GM12878 (cell line): Measurements from ENCODE around the gene PIK3C3. TPM values are rescaled to one million over a fixed set of nuclear protein-coding genes. Genes with fewer than 3 reads are reported as not detected.

Experiments
- ATAC-seq: fragments of 200-7000 bp; cut with Tn5 transposase; 3 replicates; pipeline ENCODE4 v1.9.1; 2020; ENCODE audit warnings: mild to moderate bottlenecking, moderate library complexity
- BruUV-seq: library from RNA; stranded (reverse); fragments of 400-500 nt; replicated peaks from 2 replicates; lab custom pipeline; 2021; lab: Mats Ljungman, UMichigan
- CTCF ChIA-PET: fragments of 300-600 bp; sonication (Branson Sonifier 250); formaldehyde crosslinking; extraction: SDS; loops from one replicate; lab custom pipeline; 2021; ENCODE audit warnings: inconsistent platforms; lab: Yijun Ruan, JAX
- POLR2A ChIA-PET: fragments of 350-600 bp; formaldehyde crosslinking; extraction: SDS; loops from one replicate; lab custom pipeline; 2021; ENCODE audit warnings: inconsistent platforms; lab: Charles Lee
- RAD21 ChIA-PET: fragments of 300-600 bp; sonication (Branson Sonifier 250); formaldehyde crosslinking; loops from one replicate; lab custom pipeline; 2023; ENCODE audit warnings: antibody characterized with exemption; ENCODE audit not compliant: unreplicated experiment; lab: Charles Lee
- SMC1A ChIA-PET: fragments of 300-600 bp; sonication (Branson Sonifier 250); formaldehyde crosslinking; loops from one replicate; lab custom pipeline; 2023; ENCODE audit not compliant: unreplicated experiment, uncharacterized antibody; lab: Charles Lee
- DNase-seq: peaks from one replicate; pipeline ENCODE4 v3.0.0-alpha.2; 2011; ENCODE audit warnings: low read depth, low spot score
- FAIRE-seq: peaks from 3 replicates; lab custom pipeline; 2011; peaks lifted over from hg19 to GRCh38; lab: Jason Lieb, UNC
- H2AFZ ChIP-seq: 2 replicates; pipeline ENCODE4 v1.6.0; 2011; ENCODE audit warnings: low read depth, low read length, control low read depth; ENCODE audit not compliant: control insufficient read depth
- H3K27ac ChIP-seq: 2 replicates; pipeline ENCODE4 v1.5.1; 2011; ENCODE audit warnings: control low read depth; ENCODE audit not compliant: control insufficient read depth, insufficient read depth
- H3K27me3 ChIP-seq, 2 experiments: replicated peaks in 1 of 2; 2 replicates each; pipeline versions ENCODE4 v1.6.0 to v1.6.1; 2011; ENCODE audit warnings: low read length in 1 of 2; ENCODE audit not compliant: control insufficient read depth in 2 of 2, insufficient read depth in 2 of 2
- H3K36me3 ChIP-seq, 2 experiments: 2 replicates each; pipeline ENCODE4 v1.5.1; 2011; ENCODE audit warnings: low read length in 1 of 2; ENCODE audit not compliant: control insufficient read depth in 2 of 2, insufficient read depth in 2 of 2
- H3K4me1 ChIP-seq: 2 replicates; pipeline ENCODE4 v1.6.1; 2011; ENCODE audit warnings: mild to moderate bottlenecking, low read length, moderate library complexity, mixed read lengths; ENCODE audit not compliant: control insufficient read depth, insufficient read depth
- H3K4me2 ChIP-seq: 2 replicates; pipeline ENCODE4 v1.6.0; 2011; ENCODE audit warnings: control low read depth; ENCODE audit not compliant: control insufficient read depth, insufficient read depth
- H3K4me3 ChIP-seq: fragments of 200-600 bp; sonication (generic); 2 replicates; pipeline ENCODE4 v1.5.1; 2016
- H3K79me2 ChIP-seq: 2 replicates; pipeline ENCODE4 v1.6.0; 2011; ENCODE audit warnings: low read length; ENCODE audit not compliant: control insufficient read depth, insufficient read depth
- H3K9ac ChIP-seq: 2 replicates; pipeline ENCODE4 v1.8.0; 2011; ENCODE audit warnings: low read length, control low read depth, mixed read lengths; ENCODE audit not compliant: control insufficient read depth, insufficient read depth
- H3K9me3 ChIP-seq: replicated peaks from 3 replicates; pipeline ENCODE4 v1.5.1; 2011; ENCODE audit warnings: mild to moderate bottlenecking, low read length; ENCODE audit not compliant: control insufficient read depth, insufficient read depth
- H4K20me1 ChIP-seq: 2 replicates; pipeline ENCODE4 v1.6.0; 2011; ENCODE audit not compliant: control insufficient read depth, insufficient read depth
- BACH1 ChIP-seq: fragments of 450-650 bp; IDR thresholded peaks from 2 replicates; pipeline ENCODE4 v1.6.1; 2017; ENCODE audit warnings: mild to moderate bottlenecking, borderline replicate concordance
- GATAD2B ChIP-seq: fragments of 450-650 bp; conservative IDR thresholded peaks from 2 replicates; pipeline ENCODE4 v1.6.1; 2017; ENCODE audit warnings: low read depth, mild to moderate bottlenecking, moderate library complexity
- HCFC1 ChIP-seq: fragments of 150-350 bp; IDR thresholded peaks from 2 replicates; pipeline ENCODE4 v1.6.1; 2014; ENCODE audit warnings: low read length
- IRF4 ChIP-seq: IDR thresholded peaks from 2 replicates; pipeline ENCODE4 v1.6.1; 2011; ENCODE audit warnings: low read depth, low read length
- KAT2A ChIP-seq: conservative IDR thresholded peaks from 2 replicates; pipeline ENCODE4 v1.6.1; 2011; ENCODE audit warnings: low read depth, low read length; ENCODE audit not compliant: control insufficient read depth
- MYC ChIP-seq: IDR thresholded peaks from 2 replicates; pipeline ENCODE4 v1.6.1; 2011; ENCODE audit warnings: mild to moderate bottlenecking, low read length, moderate library complexity, inconsistent platforms; ENCODE audit not compliant: insufficient read depth, insufficient replicate concordance, insufficient read length, severe bottlenecking
- NR2C2 ChIP-seq: IDR thresholded peaks from 2 replicates; pipeline ENCODE4 v1.6.1; 2011; ENCODE audit warnings: borderline replicate concordance, low read depth; ENCODE audit not compliant: control insufficient read depth, insufficient read length
- POLR2AphosphoS5 ChIP-seq: IDR thresholded peaks from 2 replicates; pipeline ENCODE4 v1.6.1; 2011; ENCODE audit warnings: mild to moderate bottlenecking, low read length, inconsistent platforms
- TCF7 ChIP-seq: IDR thresholded peaks from 2 replicates; pipeline ENCODE4 v1.6.1; 2014; ENCODE audit warnings: antibody characterized with exemption, borderline replicate concordance
- ZZZ3 ChIP-seq: IDR thresholded peaks from 2 replicates; pipeline ENCODE4 v1.6.1; 2011; ENCODE audit warnings: low read depth; ENCODE audit not compliant: control insufficient read depth, insufficient read length
- WGBS: methylation state at CpG from one replicate; pipeline ENCODE4 v1.1.6; 2016; ENCODE audit warnings: low lambda C conversion rate; ENCODE audit not compliant: insufficient replicate concordance, insufficient coverage; ENCODE audit errors: missing lambda C conversion rate; 5-methylcytosine and 5-hydroxymethylcytosine counted together
- in situ Hi-C: fragments of 300-500 bp; cut with MboI; formaldehyde crosslinking; loops from 9 replicates; pipeline ENCODE4 v1.14.3; 2018; ENCODE audit warnings: mixed read lengths
- intact Hi-C: fragments of 100-400 bp; cut with micrococcal nuclease; formaldehyde crosslinking; loops from one replicate; pipeline ENCODE4 v1.14.2; 2022; ENCODE audit not compliant: unreplicated experiment
- polyA plus RNA-seq, 11 experiments: library from polyadenylated mRNA; depleted of rRNA in 4 of 11; unstranded in 6 of 11; stranded (reverse) in 5 of 11; fragments of >200 nt; fragmentation: Nextera tagmentation in 4 of 11; fragmentation: Illumina TruSeq in 1 of 11; extraction: Ambion mirVana in 4 of 11; extraction: Trizol in 1 of 11; gene quantifications; 1 replicate in 1 of 11; 2 replicates in 10 of 11; pipeline versions ENCODE4 v1.2.1 to v1.2.3, GENCODE V29; 2011 to 2016; ENCODE audit warnings: inconsistent platforms in 2 of 11, missing spikeins in 2 of 11, low read depth in 1 of 11
- total RNA-seq, 4 experiments: library from RNA; depleted of rRNA in 3 of 4; stranded (reverse); fragments of >200 nt in 3 of 4; fragmentation: Illumina TruSeq in 1 of 4; extraction: Trizol in 1 of 4; gene quantifications; 2 replicates each; pipeline versions ENCODE4 v1.2.1 to v1.2.3, GENCODE V29; 2013 to 2021
- TF ChIP-seq, protein P1 (sequence below): fragments of 450-650 bp; formaldehyde crosslinking; IDR thresholded peaks from 2 replicates; pipeline ENCODE4 v1.4.0; 2022; ENCODE audit warnings: mild to moderate bottlenecking, moderate library complexity
- TF ChIP-seq, protein P2 (sequence below): fragments of 450-650 bp; IDR thresholded peaks from 2 replicates; pipeline ENCODE4 v1.6.1; 2016; ENCODE audit warnings: mild to moderate bottlenecking
- TF ChIP-seq, protein P3 (sequence below): fragments of 450-650 bp; formaldehyde crosslinking; IDR thresholded peaks from 2 replicates; pipeline ENCODE4 v1.5.0; 2022; ENCODE audit warnings: mild to moderate bottlenecking, missing genetic modification characterization

PIK3C3 gene
- total and polyA plus RNA-seq, 10 of the 15 experiments (the other 5 are each of a cell fraction or from before 2014, with no cell fraction given): 14.4 to 131 (median 32.4) TPM

DNA sequence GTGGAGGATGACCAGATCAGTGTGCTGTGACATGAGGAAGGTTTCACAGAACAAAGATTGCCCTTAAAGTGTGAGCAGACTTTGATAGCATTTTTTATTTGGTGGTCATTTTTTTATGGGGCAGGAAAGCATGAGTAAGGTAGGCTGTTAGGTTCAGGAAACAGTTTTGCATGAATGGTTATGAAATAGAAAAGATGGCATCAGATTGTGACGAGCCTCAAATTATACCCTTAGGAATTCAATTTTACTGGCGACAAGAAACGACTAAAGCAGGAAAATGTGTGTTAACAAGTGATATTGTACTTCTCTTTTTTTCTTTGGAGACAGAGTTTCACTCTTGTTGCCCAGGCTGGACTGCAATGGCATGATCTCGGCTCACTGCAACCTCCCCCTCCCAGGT is 44.7 kb downstream of the PIK3C3 start (continued):
- no peak for TF ChIP-seq POLR2AphosphoS5

DNA sequence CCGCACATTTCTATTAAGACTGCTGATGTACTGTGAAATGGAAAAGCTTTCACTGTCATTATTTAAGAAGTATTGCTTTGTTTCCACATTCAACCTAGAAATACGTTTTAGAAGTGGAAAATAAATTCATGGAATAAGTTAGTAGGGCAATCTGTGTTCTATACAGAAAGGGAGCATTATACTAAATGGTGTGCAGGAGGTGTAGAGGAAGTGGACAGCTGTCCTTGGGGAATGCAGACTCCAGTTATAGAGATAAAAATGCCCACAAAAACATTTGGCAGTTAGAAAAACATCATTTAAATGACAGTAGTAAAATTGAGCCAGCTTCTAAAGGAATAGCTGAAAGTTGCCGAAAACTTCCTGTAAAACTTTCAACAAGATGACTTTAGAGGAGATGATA is 46.8 kb downstream of the PIK3C3 start:
- WGBS: 95% methylated on average over 3 of the region's 3 CpGs
- H4K20me1 ChIP-seq: no peaks in the 10 kb centered on the region
- ATAC-seq (no peak), FAIRE-seq (no peak), DNase-seq (no peak)
- H3K27me3 ChIP-seq: no peaks in the 10 kb centered on the region
- ChIA-PET RAD21 (no interaction called here), POLR2A (no interaction called here), SMC1A (interaction anchor here (1.0 to 1.8 kb wide), 3 partner anchors 9 to 14 kb away, joined by 3 to 4 read pairs (median 3); no protein-coding TSS in a partner anchor), CTCF (interaction anchor here (1.0 to 1.3 kb wide), 2 partner anchors 27 kb away, joined by 3 to 5 read pairs; no protein-coding TSS in a partner anchor)
- H3K4me3 ChIP-seq: no peak overlapping the region
- H3K36me3 ChIP-seq: peaks cover 0 to 32% of the 10 kb centered on the region in 2 experiments
- H3K9ac ChIP-seq: no peak overlapping the region
- no TSS peak for BruUV-seq
- no peak overlapping the region for H3K4me2 ChIP-seq
- H2AFZ ChIP-seq: no peak overlapping the region
- in situ Hi-C loops (no loop called here), intact Hi-C loops (no loop called here)
- H3K9me3 ChIP-seq: no peaks in the 10 kb centered on the region
- no peak overlapping the region for H3K27ac ChIP-seq
- H3K4me1 ChIP-seq: no peaks in the 10 kb centered on the region
- no peaks in the 10 kb centered on the region for H3K79me2 ChIP-seq
- TF ChIP-seq BACH1 (no peak), NR2C2 (no peak), IRF4 (no peak), KAT2A (no peak), HCFC1 (no peak), GATAD2B (no peak), TCF7 (no peak), ZZZ3 (no peak), MYC (no peak)
- TF ChIP-seq, protein P1, sequence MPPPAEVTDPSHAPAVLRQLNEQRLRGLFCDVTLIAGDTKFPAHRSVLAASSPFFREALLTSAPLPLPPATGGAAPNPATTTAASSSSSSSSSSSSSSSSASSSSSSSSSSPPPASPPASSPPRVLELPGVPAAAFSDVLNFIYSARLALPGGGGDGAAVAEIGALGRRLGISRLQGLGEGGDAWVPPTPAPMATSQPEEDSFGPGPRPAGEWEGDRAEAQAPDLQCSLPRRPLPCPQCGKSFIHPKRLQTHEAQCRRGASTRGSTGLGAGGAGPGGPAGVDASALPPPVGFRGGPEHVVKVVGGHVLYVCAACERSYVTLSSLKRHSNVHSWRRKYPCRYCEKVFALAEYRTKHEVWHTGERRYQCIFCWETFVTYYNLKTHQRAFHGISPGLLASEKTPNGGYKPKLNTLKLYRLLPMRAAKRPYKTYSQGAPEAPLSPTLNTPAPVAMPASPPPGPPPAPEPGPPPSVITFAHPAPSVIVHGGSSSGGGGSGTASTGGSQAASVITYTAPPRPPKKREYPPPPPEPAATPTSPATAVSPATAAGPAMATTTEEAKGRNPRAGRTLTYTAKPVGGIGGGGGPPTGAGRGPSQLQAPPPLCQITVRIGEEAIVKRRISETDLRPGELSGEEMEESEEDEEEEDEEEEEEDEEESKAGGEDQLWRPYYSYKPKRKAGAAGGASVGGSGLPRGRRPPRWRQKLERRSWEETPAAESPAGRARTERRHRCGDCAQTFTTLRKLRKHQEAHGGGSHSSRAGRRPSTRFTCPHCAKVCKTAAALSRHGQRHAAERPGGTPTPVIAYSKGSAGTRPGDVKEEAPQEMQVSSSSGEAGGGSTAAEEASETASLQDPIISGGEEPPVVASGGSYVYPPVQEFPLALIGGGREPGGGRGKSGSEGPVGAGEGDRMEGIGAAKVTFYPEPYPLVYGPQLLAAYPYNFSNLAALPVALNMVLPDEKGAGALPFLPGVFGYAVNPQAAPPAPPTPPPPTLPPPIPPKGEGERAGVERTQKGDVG (CRISPR knock-in tag): no peak
- TF ChIP-seq, protein P2, sequence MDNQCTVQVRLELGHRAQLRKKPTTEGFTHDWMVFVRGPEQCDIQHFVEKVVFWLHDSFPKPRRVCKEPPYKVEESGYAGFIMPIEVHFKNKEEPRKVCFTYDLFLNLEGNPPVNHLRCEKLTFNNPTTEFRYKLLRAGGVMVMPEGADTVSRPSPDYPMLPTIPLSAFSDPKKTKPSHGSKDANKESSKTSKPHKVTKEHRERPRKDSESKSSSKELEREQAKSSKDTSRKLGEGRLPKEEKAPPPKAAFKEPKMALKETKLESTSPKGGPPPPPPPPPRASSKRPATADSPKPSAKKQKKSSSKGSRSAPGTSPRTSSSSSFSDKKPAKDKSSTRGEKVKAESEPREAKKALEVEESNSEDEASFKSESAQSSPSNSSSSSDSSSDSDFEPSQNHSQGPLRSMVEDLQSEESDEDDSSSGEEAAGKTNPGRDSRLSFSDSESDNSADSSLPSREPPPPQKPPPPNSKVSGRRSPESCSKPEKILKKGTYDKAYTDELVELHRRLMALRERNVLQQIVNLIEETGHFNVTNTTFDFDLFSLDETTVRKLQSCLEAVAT: no peak
- TF ChIP-seq, protein P3, sequence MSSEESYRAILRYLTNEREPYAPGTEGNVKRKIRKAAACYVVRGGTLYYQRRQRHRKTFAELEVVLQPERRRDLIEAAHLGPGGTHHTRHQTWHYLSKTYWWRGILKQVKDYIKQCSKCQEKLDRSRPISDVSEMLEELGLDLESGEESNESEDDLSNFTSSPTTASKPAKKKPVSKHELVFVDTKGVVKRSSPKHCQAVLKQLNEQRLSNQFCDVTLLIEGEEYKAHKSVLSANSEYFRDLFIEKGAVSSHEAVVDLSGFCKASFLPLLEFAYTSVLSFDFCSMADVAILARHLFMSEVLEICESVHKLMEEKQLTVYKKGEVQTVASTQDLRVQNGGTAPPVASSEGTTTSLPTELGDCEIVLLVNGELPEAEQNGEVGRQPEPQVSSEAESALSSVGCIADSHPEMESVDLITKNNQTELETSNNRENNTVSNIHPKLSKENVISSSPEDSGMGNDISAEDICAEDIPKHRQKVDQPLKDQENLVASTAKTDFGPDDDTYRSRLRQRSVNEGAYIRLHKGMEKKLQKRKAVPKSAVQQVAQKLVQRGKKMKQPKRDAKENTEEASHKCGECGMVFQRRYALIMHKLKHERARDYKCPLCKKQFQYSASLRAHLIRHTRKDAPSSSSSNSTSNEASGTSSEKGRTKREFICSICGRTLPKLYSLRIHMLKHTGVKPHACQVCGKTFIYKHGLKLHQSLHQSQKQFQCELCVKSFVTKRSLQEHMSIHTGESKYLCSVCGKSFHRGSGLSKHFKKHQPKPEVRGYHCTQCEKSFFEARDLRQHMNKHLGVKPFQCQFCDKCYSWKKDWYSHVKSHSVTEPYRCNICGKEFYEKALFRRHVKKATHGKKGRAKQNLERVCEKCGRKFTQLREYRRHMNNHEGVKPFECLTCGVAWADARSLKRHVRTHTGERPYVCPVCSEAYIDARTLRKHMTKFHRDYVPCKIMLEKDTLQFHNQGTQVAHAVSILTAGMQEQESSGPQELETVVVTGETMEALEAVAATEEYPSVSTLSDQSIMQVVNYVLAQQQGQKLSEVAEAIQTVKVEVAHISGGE (CRISPR knock-in tag): no peak
